B cell (primary cell): ENCODE data around the gene SLFN11. TPM values are rescaled to one million over a fixed set of nuclear protein-coding genes. Genes with fewer than 3 reads are reported as not detected.

Experiments
- ATAC-seq: fragments of 200-7000 bp; cut with Tn5 transposase; one replicate; pipeline ENCODE4 v1.10.0; 2021; ENCODE audit warnings: low read depth, mild to moderate bottlenecking, moderate number of reproducible peaks, moderate library complexity
- CTCF ChIA-PET: fragments of 350-600 bp; sonication (Branson Sonifier 250); formaldehyde crosslinking; loops from one replicate; lab custom pipeline; 2021; ENCODE audit warnings: antibody characterized with exemption, inconsistent platforms; lab: Charles Lee
- POLR2A ChIA-PET: fragments of 350-600 bp; sonication (Branson Sonifier 250); formaldehyde crosslinking; loops from one replicate; lab custom pipeline; 2021; ENCODE audit warnings: antibody characterized with exemption; lab: Charles Lee
- DNase-seq: peaks from one replicate; pipeline ENCODE4 v3.0.0; 2013
- H2AFZ ChIP-seq: 2 replicates; pipeline ENCODE4 v1.6.1; 2012; ENCODE audit warnings: mild to moderate bottlenecking, low read depth, low read length; ENCODE audit not compliant: insufficient read depth, poor library complexity, severe bottlenecking
- H3K27ac ChIP-seq, 2 donors: 1 replicate in 1 of 2; 2 replicates in 1 of 2; pipeline ENCODE4 v1.5.1; 2012 to 2013; ENCODE audit warnings: low read length in 2 of 2, mild to moderate bottlenecking in 2 of 2, moderate library complexity in 1 of 2
- H3K27me3 ChIP-seq, 4 experiments: fragments of 200-600 bp in 1 of 4; sonication (generic) in 1 of 4; replicated peaks in 1 of 4; 1 replicate in 2 of 4; 2 replicates in 2 of 4; pipeline versions ENCODE4 v1.6.1 to v1.7.0; 2013 to 2016; ENCODE audit warnings: low read length in 3 of 4, mild to moderate bottlenecking in 2 of 4, mixed read lengths in 1 of 4, moderate library complexity in 1 of 4; ENCODE audit not compliant: insufficient read depth in 4 of 4, control insufficient read depth in 3 of 4; ENCODE audit errors: control extremely low read depth in 1 of 4
- H3K36me3 ChIP-seq, 2 experiments: replicated peaks in 1 of 2; 1 replicate in 1 of 2; 2 replicates in 1 of 2; pipeline versions ENCODE4 v1.6.1 to v1.7.1; 2013; ENCODE audit warnings: low read length in 1 of 2; ENCODE audit not compliant: insufficient read depth in 2 of 2, control insufficient read depth in 1 of 2; ENCODE audit errors: control extremely low read depth in 1 of 2, extremely low read depth in 1 of 2
- H3K4me1 ChIP-seq, 2 donors: fragments of 200-600 bp in 1 of 2; sonication (generic) in 1 of 2; 1 replicate in 1 of 2; 2 replicates in 1 of 2; pipeline versions ENCODE4 v1.5.1 to v1.6.1; 2013 to 2017; ENCODE audit warnings: low read length in 2 of 2; ENCODE audit not compliant: control insufficient read depth in 2 of 2, insufficient read depth in 2 of 2
- H3K4me2 ChIP-seq: replicated peaks from 2 replicates; pipeline ENCODE3; 2012; ENCODE audit warnings: mild to moderate bottlenecking, low read depth, low read length; ENCODE audit not compliant: poor library complexity, severe bottlenecking
- H3K4me3 ChIP-seq, 5 experiments: fragments of 200-600 bp in 1 of 5; sonication (generic) in 1 of 5; 1 replicate in 3 of 5; 2 replicates in 2 of 5; pipeline versions ENCODE4 v1.5.1 to v1.7.0; 2011 to 2016; ENCODE audit warnings: low read length in 4 of 5, mild to moderate bottlenecking in 4 of 5, low read depth in 2 of 5, control low read depth in 1 of 5, moderate library complexity in 1 of 5; ENCODE audit not compliant: insufficient read depth in 1 of 5; ENCODE audit errors: control extremely low read depth in 1 of 5, extremely low read depth in 1 of 5
- H3K79me2 ChIP-seq: fragments of 200-600 bp; sonication (generic); one replicate; pipeline ENCODE4 v1.6.0; 2016; ENCODE audit warnings: low read length; ENCODE audit not compliant: control insufficient read depth, insufficient read depth
- H3K9ac ChIP-seq: fragments of 200-600 bp; sonication (generic); 2 replicates; pipeline ENCODE4 v1.6.1; 2017; ENCODE audit warnings: mild to moderate bottlenecking, low read length, moderate library complexity
- H3K9me3 ChIP-seq, 3 donors: one replicate each; pipeline versions ENCODE4 v1.6.1 to v1.7.1; 2013; ENCODE audit warnings: low read length in 2 of 3; ENCODE audit not compliant: control insufficient read depth in 2 of 3, insufficient read depth in 1 of 3; ENCODE audit errors: control extremely low read depth in 1 of 3
- H4K20me1 ChIP-seq: 2 replicates; pipeline ENCODE4 v1.6.0; 2012; ENCODE audit warnings: mild to moderate bottlenecking, low read length; ENCODE audit not compliant: insufficient read depth, control insufficient read depth, poor library complexity, severe bottlenecking
- H3K27ac Mint-ChIP-seq: one replicate; pipeline ENCODE4 v1.8.0; 2021; ENCODE audit warnings: mixed read lengths
- H3K27me3 Mint-ChIP-seq: one replicate; pipeline ENCODE4 v1.8.0; 2021; ENCODE audit warnings: mixed read lengths
- H3K4me1 Mint-ChIP-seq: one replicate; pipeline ENCODE4 v1.8.0; 2021; ENCODE audit warnings: mixed read lengths
- H3K4me3 Mint-ChIP-seq: one replicate; pipeline ENCODE4 v1.8.0; 2021; ENCODE audit warnings: mixed read lengths
- H3K9me3 Mint-ChIP-seq: one replicate; pipeline ENCODE4 v1.8.0; 2022; ENCODE audit warnings: mixed read lengths; ENCODE audit not compliant: insufficient read depth
- CTCF ChIP-seq: fragments of 200-600 bp; IDR thresholded peaks from one replicate; pipeline ENCODE4 v1.8.0; 2022; ENCODE audit warnings: antibody characterized with exemption, mild to moderate bottlenecking
- EZH2 ChIP-seq: IDR thresholded peaks from 2 replicates; pipeline ENCODE4 v1.6.1; 2012; ENCODE audit warnings: borderline replicate concordance, low read depth, mild to moderate bottlenecking, moderate library complexity, low read length; ENCODE audit not compliant: insufficient read depth, poor library complexity, severe bottlenecking
- WGBS: methylation state at CpG from one replicate; pipeline ENCODE4 v1.1.5; 2013; ENCODE audit warnings: missing lambda C conversion rate; ENCODE audit not compliant: insufficient coverage; 5-methylcytosine and 5-hydroxymethylcytosine counted together
- intact Hi-C: fragments of 100-400 bp; cut with micrococcal nuclease; formaldehyde crosslinking; loops from one replicate; pipeline ENCODE4 v1.10.0; 2022
- polyA plus RNA-seq: library from polyadenylated mRNA; depleted of rRNA; stranded (reverse); fragments of >200 nt; gene quantifications from 2 replicates; pipeline ENCODE4 v1.2.3, GENCODE V29; 2012
- total RNA-seq, 2 donors: library from RNA; stranded (reverse); fragments of 120-200 nt in 1 of 2; gene quantifications; 1 replicate in 1 of 2; 2 replicates in 1 of 2; pipeline versions ENCODE4 v1.2.3 to v1.2.4, GENCODE V29; 2013 to 2022

SLFN11 gene
- total and polyA plus RNA-seq, 2 donors (not counting 1 experiment from before 2014, with no cell fraction given), result 11.3 to 48.1 TPM

- H3K4me1 Mint-ChIP-seq, result peaks cover 18% of the 10 kb centered on the region
- peak overlapping the region; percentile 78 for H2AFZ ChIP-seq
Measured at GRCh38 chr17:35313875-35314409, 59.5 kb downstream of the SLFN11 start.

More at GRCh38 chr17:35313875-35314409, 59.5 kb downstream of the SLFN11 start:
- Mint-ChIP-seq H3K4me3 (peak overlapping the region; percentile 94), H3K27ac (peak overlapping the region; percentile 92), H3K27me3 (no peaks in the 10 kb centered on the region), H3K9me3 (peaks cover 4% of the 10 kb centered on the region)
- TF ChIP-seq CTCF (no peak), EZH2 (no peak)
- Histone ChIP-seq H3K9me3 (no peaks in the 10 kb centered on the region), H3K27me3 (peaks cover 0 to 4% (median 0%) of the 10 kb centered on the region in 4 experiments), H3K4me2 (peak overlapping the region; percentile 93), H3K79me2 (no peaks in the 10 kb centered on the region), H3K4me1 (peaks cover 8 to 17% of the 10 kb centered on the region in 2 donors), H3K36me3 (no peaks in the 10 kb centered on the region), H3K4me3 (peak overlapping the region; percentile 19 to 77 (median 50)), H4K20me1 (no peaks in the 10 kb centered on the region), H3K9ac (peak overlapping the region; percentile 57), H3K27ac (peak overlapping the region in 1 of 2 donors; percentile 36)
- ChIA-PET POLR2A (interaction anchor here (1.0 to 3.0 kb wide), 3 partner anchors 119 to 219 kb away, joined by 3 to 12 read pairs (median 7); no protein-coding TSS in a partner anchor), CTCF (interaction anchor here (0.6 to 7.0 kb wide), 20 partner anchors 28 to 230 kb away, joined by 3 to 360 read pairs (median 6); partner anchors contain the start of genes SLFN11, SLFN12, SLFN12L and SLFN13)
- no peak for ATAC-seq
- 43% methylated on average over 17 of the region's 19 CpGs for WGBS
- intact Hi-C loops, result loop anchor here (1.0 to 5.0 kb wide), 7 partner anchors 27 to 433 kb away; partner anchors contain the start of genes AP2B1, SLFN11, SLFN12 and SLFN13
- DNase-seq, result no peak
